ENCODE results near the gene PEX5L. TPM values are rescaled to one million over a fixed set of nuclear protein-coding genes. Genes with fewer than 3 reads are reported as not detected.

Gene PEX5L
- total RNA-seq, 4 donors from 2014 or later, result not detected

DNA sequence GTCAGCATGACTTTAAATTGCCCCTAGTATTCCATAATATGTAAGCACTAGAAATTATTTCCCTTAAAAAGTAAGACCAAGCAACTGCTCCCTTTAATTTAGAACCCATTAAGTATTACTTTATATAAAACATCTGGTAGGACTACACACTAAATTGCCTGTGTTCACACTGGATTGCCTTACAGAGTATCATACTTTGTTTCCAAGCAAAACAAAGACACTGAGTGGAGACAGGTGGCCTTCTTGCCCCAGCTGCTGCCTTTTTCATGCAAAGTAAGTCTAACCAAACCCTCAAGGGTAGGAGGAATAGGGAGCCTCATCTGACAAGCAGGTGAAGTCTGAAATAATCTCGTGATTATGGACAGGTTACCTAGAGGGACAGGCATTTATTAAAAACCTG, 87.3 kb downstream of the PEX5L start:
- Histone ChIP-seq H3K27me3 (peaks cover 0 to 7% (median 0%) of the 10 kb centered on the region in 4 donors), H3K4me1 (no peaks in the 10 kb centered on the region), H3K27ac (no peak overlapping the region), H3K36me3 (no peaks in the 10 kb centered on the region), H3K4me3 (no peak overlapping the region), H3K9me3 (no peaks in the 10 kb centered on the region)
- DNase-seq, result no peak
- 12 to 37% methylated on average over 1 of the region's 1 CpG for WGBS, 2 donors
- intact Hi-C loops (cut with DNase I), result no loop called here
- no peak for TF ChIP-seq POLR2A (IDR thresholded peaks at IDR 0.05)
- TF ChIP-seq, protein P1, sequence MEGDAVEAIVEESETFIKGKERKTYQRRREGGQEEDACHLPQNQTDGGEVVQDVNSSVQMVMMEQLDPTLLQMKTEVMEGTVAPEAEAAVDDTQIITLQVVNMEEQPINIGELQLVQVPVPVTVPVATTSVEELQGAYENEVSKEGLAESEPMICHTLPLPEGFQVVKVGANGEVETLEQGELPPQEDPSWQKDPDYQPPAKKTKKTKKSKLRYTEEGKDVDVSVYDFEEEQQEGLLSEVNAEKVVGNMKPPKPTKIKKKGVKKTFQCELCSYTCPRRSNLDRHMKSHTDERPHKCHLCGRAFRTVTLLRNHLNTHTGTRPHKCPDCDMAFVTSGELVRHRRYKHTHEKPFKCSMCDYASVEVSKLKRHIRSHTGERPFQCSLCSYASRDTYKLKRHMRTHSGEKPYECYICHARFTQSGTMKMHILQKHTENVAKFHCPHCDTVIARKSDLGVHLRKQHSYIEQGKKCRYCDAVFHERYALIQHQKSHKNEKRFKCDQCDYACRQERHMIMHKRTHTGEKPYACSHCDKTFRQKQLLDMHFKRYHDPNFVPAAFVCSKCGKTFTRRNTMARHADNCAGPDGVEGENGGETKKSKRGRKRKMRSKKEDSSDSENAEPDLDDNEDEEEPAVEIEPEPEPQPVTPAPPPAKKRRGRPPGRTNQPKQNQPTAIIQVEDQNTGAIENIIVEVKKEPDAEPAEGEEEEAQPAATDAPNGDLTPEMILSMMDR (IDR thresholded peaks at IDR 0.05), result no peak

GRCh38 chr3:179948740-179949139, 88.0 kb downstream of the PEX5L start:
- Histone ChIP-seq H3K27ac (no peak overlapping the region), H3K36me3 (no peaks in the 10 kb centered on the region), H3K9me3 (no peaks in the 10 kb centered on the region), H3K4me1 (no peaks in the 10 kb centered on the region), H3K27me3 (peaks cover 0 to 8% (median 0%) of the 10 kb centered on the region in 4 donors), H3K4me3 (no peak overlapping the region)
- intact Hi-C loops (cut with DNase I), result no loop called here
- TF ChIP-seq POLR2A (IDR thresholded peaks at IDR 0.05), result no peak
- TF ChIP-seq, protein P1 (IDR thresholded peaks at IDR 0.05), result no peak
- WGBS, 2 donors, result 61 to 62% methylated on average over 7 of the region's 7 CpGs
- no peak for DNase-seq

DNA sequence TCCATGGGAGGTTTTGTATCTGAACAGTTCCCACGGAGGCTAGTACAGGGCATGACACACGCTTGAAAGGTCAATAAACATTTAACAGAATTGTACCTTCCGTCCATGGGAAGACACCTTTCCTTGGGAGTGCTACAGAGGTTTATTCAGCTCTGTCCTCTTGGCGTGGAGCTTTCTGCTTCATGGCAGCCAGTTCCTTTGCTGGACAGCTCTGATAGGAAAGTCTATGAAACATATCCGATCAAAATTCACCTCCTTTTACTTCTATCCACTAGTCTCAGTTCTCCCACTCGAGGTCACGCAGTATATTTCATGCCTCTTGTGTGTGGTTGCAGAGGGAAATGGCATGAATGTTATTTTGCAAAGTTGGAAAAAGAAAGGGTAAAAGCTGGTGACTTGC, 91.2 kb downstream of the PEX5L start:
- no peaks in the 10 kb centered on the region for H3K9me3 ChIP-seq
- H3K4me1 ChIP-seq, result no peaks in the 10 kb centered on the region
- TF ChIP-seq, protein P1 (IDR thresholded peaks at IDR 0.05), result no peak
- no peak for TF ChIP-seq POLR2A (IDR thresholded peaks at IDR 0.05)
- intact Hi-C loops (cut with DNase I), result no loop called here
- peaks cover 0 to 20% (median 0%) of the 10 kb centered on the region in 4 donors for H3K27me3 ChIP-seq
- DNase-seq, result no peak
- WGBS, 2 donors, result 61 to 74% methylated on average over 7 of the region's 7 CpGs
- no peak overlapping the region for H3K27ac ChIP-seq
- H3K36me3 ChIP-seq, result no peaks in the 10 kb centered on the region
- H3K4me3 ChIP-seq, result no peak overlapping the region

DNA sequence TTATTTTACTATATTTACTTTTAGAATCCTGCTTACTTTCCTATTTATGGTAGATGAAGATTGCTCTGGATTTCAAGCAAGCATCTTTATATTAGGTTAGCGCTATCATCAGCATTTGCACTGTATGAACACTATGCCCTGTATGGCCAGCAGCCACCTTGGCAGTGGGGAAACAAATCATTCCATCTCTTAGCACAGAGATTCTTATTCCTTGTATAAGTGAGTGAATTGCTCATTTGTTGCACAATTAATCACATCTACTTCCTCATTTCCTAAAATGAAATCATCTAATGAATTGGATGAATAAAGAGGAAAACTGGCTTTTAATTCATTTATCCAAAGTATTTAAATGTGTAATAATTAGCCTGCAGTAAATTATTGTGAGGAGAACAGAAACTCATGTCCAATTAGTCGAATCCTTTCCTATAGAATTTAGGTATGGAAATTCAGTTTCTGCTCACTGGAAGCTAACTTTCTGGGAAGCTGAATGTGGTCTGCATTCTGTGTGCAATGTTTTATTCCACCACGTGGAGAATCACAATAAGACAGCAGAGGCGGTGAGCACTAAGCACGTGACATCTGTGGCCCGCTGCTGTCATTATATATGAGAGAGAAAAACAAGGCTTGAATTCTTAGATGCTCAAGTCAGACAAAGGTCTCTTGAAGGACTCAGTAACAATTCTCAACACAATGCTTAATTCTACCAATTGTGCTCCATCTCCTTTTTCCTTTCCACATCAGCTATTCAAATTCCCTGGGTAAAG, 93.4 kb downstream of the PEX5L start:
- H3K27ac ChIP-seq, result no peak overlapping the region
- no peaks in the 10 kb centered on the region for H3K4me1 ChIP-seq
- H3K27me3 ChIP-seq, result peaks cover 0 to 18% (median 0%) of the 10 kb centered on the region in 4 donors
- no peak for DNase-seq
- TF ChIP-seq POLR2A (IDR thresholded peaks at IDR 0.05), result no peak
- TF ChIP-seq, protein P1 (IDR thresholded peaks at IDR 0.05), result no peak
- intact Hi-C loops (cut with DNase I), result no loop called here
- no peaks in the 10 kb centered on the region for H3K36me3 ChIP-seq
- WGBS, 2 donors, result 64 to 65% methylated on average over 6 of the region's 6 CpGs
- no peaks in the 10 kb centered on the region for H3K9me3 ChIP-seq
- H3K4me3 ChIP-seq, result no peak overlapping the region

DNA sequence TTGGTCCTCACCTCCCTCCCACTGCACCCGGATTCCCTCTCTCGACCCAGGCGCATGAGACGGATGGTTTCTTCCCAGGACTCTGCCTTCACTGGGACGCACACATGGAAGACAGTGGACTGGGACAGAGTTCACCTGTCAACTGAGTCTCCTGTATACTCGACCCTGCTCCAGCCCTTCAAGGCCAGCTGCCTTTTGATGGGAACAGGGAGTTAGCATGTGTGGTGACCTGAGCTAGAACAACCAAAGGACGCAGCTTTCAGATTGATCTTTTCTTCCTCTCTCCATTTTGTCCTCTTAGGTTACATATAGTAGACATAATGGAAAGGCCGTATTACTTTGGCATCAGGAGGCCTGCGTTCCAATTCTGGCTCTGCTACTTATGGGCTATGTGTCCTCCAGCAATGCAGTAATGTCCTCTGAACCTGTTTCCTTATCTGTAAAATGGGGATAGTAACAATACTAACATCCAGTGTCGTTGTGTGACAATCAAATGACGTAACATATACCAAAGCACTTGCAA, 94.1 kb downstream of the PEX5L start:
- Histone ChIP-seq H3K36me3 (no peaks in the 10 kb centered on the region), H3K4me1 (no peaks in the 10 kb centered on the region), H3K9me3 (no peaks in the 10 kb centered on the region), H3K27me3 (peaks cover 0 to 18% (median 0%) of the 10 kb centered on the region in 4 donors), H3K27ac (no peak overlapping the region), H3K4me3 (peak overlapping the region in 1 of 4 donors; percentile 47)
- DNase-seq, result no peak
- TF ChIP-seq POLR2A (IDR thresholded peaks at IDR 0.05), result no peak
- TF ChIP-seq, protein P1 (IDR thresholded peaks at IDR 0.05), result no peak
- intact Hi-C loops (cut with DNase I), result no loop called here
- 64 to 92% methylated on average over 4 to 7 of the region's 11 CpGs for WGBS, 2 donors

All from esophagus squamous epithelium (tissue), 5 donors.